Tibial nerve (tissue), 4 donors: ENCODE data around the gene RPTOR. TPM values are rescaled to one million over a fixed set of nuclear protein-coding genes. Genes with fewer than 3 reads are reported as not detected.

Source experiments
- DNase-seq, 2 donors: peaks; one replicate each; pipeline ENCODE4 v3.0.0-alpha.2; 2019; ENCODE audit warnings: low spot score in 2 of 2
- H3K27ac ChIP-seq, 4 donors: fragments of 200-600 bp; sonication (generic) in 3 of 4; one replicate each; pipeline ENCODE4 v1.5.1; 2017 to 2019; ENCODE audit warnings: mild to moderate bottlenecking in 1 of 4
- H3K27me3 ChIP-seq, 2 donors: fragments of 200-600 bp; sonication (generic) in 1 of 2; one replicate each; pipeline versions ENCODE4 v1.5.1 to v1.6.0; 2017 to 2019
- H3K36me3 ChIP-seq, 3 donors: fragments of 200-600 bp; sonication (generic); one replicate each; pipeline ENCODE4 v1.5.1; 2018 to 2019
- H3K4me1 ChIP-seq, 4 donors: fragments of 200-600 bp; sonication (generic) in 3 of 4; one replicate each; pipeline ENCODE4 v1.5.1; 2017 to 2019
- H3K4me3 ChIP-seq, 4 donors: fragments of 200-600 bp; sonication (generic) in 3 of 4; one replicate each; pipeline ENCODE4 v1.5.1; 2017 to 2019; ENCODE audit warnings: mild to moderate bottlenecking in 1 of 4, moderate library complexity in 1 of 4
- H3K9me3 ChIP-seq, 4 donors: fragments of 200-600 bp; sonication (generic) in 3 of 4; one replicate each; pipeline ENCODE4 v1.5.1; 2017 to 2019
- CTCF ChIP-seq, 5 experiments: fragments of 200-600 bp in 3 of 5; fragments of 450-650 bp in 2 of 5; sonication (generic) in 3 of 5; IDR thresholded peaks; one replicate each; pipeline ENCODE4 v1.5.1; 2016 to 2019; ENCODE audit warnings: antibody characterized with exemption in 5 of 5, mild to moderate bottlenecking in 3 of 5, moderate library complexity in 2 of 5
- EP300 ChIP-seq, 2 donors: sonication (generic); formaldehyde crosslinking; IDR thresholded peaks; one replicate each; pipeline ENCODE4 v1.6.1; 2017; ENCODE audit warnings: antibody characterized with exemption in 2 of 2, mild to moderate bottlenecking in 1 of 2
- POLR2A ChIP-seq, 2 donors: fragments of 450-650 bp; IDR thresholded peaks; one replicate each; pipeline ENCODE4 v1.6.1; 2017; ENCODE audit warnings: antibody characterized with exemption in 2 of 2, mild to moderate bottlenecking in 2 of 2, moderate library complexity in 2 of 2
- WGBS, 2 donors: methylation state at CpG; one replicate each; pipeline ENCODE4 v1.1.5; 2018; 5-methylcytosine and 5-hydroxymethylcytosine counted together
- total RNA-seq, 4 donors: library from RNA; depleted of rRNA; stranded (reverse); fragments of >200 nt; gene quantifications; one replicate each; pipeline ENCODE4 v1.1.0, GENCODE V29; 2016

Gene RPTOR
- total RNA-seq, 4 donors from 2014 or later, result 34.7 to 56.4 (median 40.1) TPM

GRCh38 chr17:80499560-80499959 lies 45.1 kb upstream of the RPTOR start:
- Histone ChIP-seq H3K9me3 (no peaks in the 10 kb centered on the region), H3K36me3 (no peaks in the 10 kb centered on the region), H3K4me1 (peaks cover 0 to 8% (median 5%) of the 10 kb centered on the region in 4 donors), H3K27ac (no peak overlapping the region), H3K4me3 (no peak overlapping the region), H3K27me3 (peaks cover 0 to 10% of the 10 kb centered on the region in 2 donors)
- TF ChIP-seq EP300 (IDR thresholded peaks at IDR 0.05) (no peak), CTCF (IDR thresholded peaks at IDR 0.05) (no peak)
- 77 to 86% methylated on average over 9 of the region's 9 CpGs for WGBS, 2 donors
- no peak for DNase-seq

- H3K4me3 ChIP-seq, result no peak overlapping the region
- TF ChIP-seq EP300 (IDR thresholded peaks at IDR 0.05), result no peak
- TF ChIP-seq POLR2A (IDR thresholded peaks at IDR 0.05), result no peak
- TF ChIP-seq CTCF (IDR thresholded peaks at IDR 0.05), result no peak
- H3K4me1 ChIP-seq, result peaks cover 0 to 8% (median 5%) of the 10 kb centered on the region in 4 donors
- H3K27me3 ChIP-seq, result peaks cover 0 to 9% of the 10 kb centered on the region in 2 donors
- H3K27ac ChIP-seq, result no peak overlapping the region
- H3K9me3 ChIP-seq, result no peaks in the 10 kb centered on the region
- H3K36me3 ChIP-seq, result no peaks in the 10 kb centered on the region
- 55 to 71% methylated on average over 17 to 22 of the region's 22 CpGs for WGBS, 2 donors
- no peak for DNase-seq
Observed at GRCh38 chr17:80499961-80500665, 44.5 kb upstream of the RPTOR start.

- Histone ChIP-seq H3K27me3 (peaks cover 0 to 13% of the 10 kb centered on the region in 2 donors), H3K27ac (no peak overlapping the region), H3K9me3 (no peaks in the 10 kb centered on the region), H3K4me1 (peaks cover 0 to 8% (median 5%) of the 10 kb centered on the region in 4 donors), H3K4me3 (no peak overlapping the region), H3K36me3 (no peaks in the 10 kb centered on the region)
- DNase-seq, result no peak
- WGBS, 2 donors, result 69 to 75% methylated on average over 24 of the region's 24 CpGs
- TF ChIP-seq EP300 (IDR thresholded peaks at IDR 0.05) (no peak), CTCF (IDR thresholded peaks at IDR 0.05) (no peak), POLR2A (IDR thresholded peaks at IDR 0.05) (no peak)
Observed at GRCh38 chr17:80501741-80502577, 42.7 kb upstream of the RPTOR start.

- DNase-seq, result no peak
- 78 to 79% methylated on average over 5 of the region's 5 CpGs for WGBS, 2 donors
- no peak overlapping the region for H3K4me3 ChIP-seq
- H3K36me3 ChIP-seq, result no peaks in the 10 kb centered on the region
- H3K27ac ChIP-seq, result no peak overlapping the region
- peaks cover 0 to 8% (median 5%) of the 10 kb centered on the region in 4 donors for H3K4me1 ChIP-seq
- no peak for TF ChIP-seq POLR2A (IDR thresholded peaks at IDR 0.05)
- no peak for TF ChIP-seq CTCF (IDR thresholded peaks at IDR 0.05)
- no peak for TF ChIP-seq EP300 (IDR thresholded peaks at IDR 0.05)
- no peaks in the 10 kb centered on the region for H3K9me3 ChIP-seq
- peaks cover 0 to 17% of the 10 kb centered on the region in 2 donors for H3K27me3 ChIP-seq
Observed at GRCh38 chr17:80502578-80502877, 42.1 kb upstream of the RPTOR start.

GRCh38 chr17:80503031-80503430 lies 41.6 kb upstream of the RPTOR start:
- H3K36me3 ChIP-seq, result no peaks in the 10 kb centered on the region
- no peaks in the 10 kb centered on the region for H3K9me3 ChIP-seq
- no peak for TF ChIP-seq POLR2A (IDR thresholded peaks at IDR 0.05)
- TF ChIP-seq EP300 (IDR thresholded peaks at IDR 0.05), result no peak
- no peak for TF ChIP-seq CTCF (IDR thresholded peaks at IDR 0.05)
- no peak for DNase-seq
- no peak overlapping the region for H3K4me3 ChIP-seq
- 74 to 80% methylated on average over 2 of the region's 2 CpGs for WGBS, 2 donors
- H3K27me3 ChIP-seq, result peaks cover 0 to 17% of the 10 kb centered on the region in 2 donors
- H3K27ac ChIP-seq, result no peak overlapping the region
- H3K4me1 ChIP-seq, result peaks cover 0 to 8% (median 5%) of the 10 kb centered on the region in 4 donors
